AG04449 (cell line): ENCODE measurements around the gene METTL23.
"Not testable (repeated sequence)": the region's sequence is repeated elsewhere in the genome, so short reads cannot be mapped to it uniquely, and the experiment has no call there.

Experiments
- CTCF ChIA-PET: fragments of 350-600 bp; formaldehyde crosslinking; extraction: SDS; loops from one replicate; lab custom pipeline; 2021; ENCODE audit warnings: antibody characterized with exemption; lab: Yijun Ruan, JAX
- POLR2A ChIA-PET: fragments of 400-600, 350-600 bp; formaldehyde crosslinking; extraction: SDS; loops from one replicate; lab custom pipeline; 2020; ENCODE audit warnings: antibody characterized with exemption, inconsistent platforms; lab: Yijun Ruan, JAX
- DNase-seq: peaks from one replicate; pipeline ENCODE4 v3.0.0-alpha.2; 2010; ENCODE audit warnings: low read depth, low spot score
- H3K4me3 ChIP-seq: 2 replicates; pipeline ENCODE4 v1.5.1; 2011; ENCODE audit warnings: low read depth, mild to moderate bottlenecking, control low read depth, low read length
- TF ChIP-seq, protein P1 (sequence below): IDR thresholded peaks from one replicate; pipeline ENCODE4 v1.5.1; 2011; ENCODE audit warnings: mild to moderate bottlenecking, moderate library complexity, low read length, control low read depth, inconsistent platforms; ENCODE audit not compliant: insufficient read depth; ENCODE audit errors: missing control alignments

The METTL23 gene

DNA sequence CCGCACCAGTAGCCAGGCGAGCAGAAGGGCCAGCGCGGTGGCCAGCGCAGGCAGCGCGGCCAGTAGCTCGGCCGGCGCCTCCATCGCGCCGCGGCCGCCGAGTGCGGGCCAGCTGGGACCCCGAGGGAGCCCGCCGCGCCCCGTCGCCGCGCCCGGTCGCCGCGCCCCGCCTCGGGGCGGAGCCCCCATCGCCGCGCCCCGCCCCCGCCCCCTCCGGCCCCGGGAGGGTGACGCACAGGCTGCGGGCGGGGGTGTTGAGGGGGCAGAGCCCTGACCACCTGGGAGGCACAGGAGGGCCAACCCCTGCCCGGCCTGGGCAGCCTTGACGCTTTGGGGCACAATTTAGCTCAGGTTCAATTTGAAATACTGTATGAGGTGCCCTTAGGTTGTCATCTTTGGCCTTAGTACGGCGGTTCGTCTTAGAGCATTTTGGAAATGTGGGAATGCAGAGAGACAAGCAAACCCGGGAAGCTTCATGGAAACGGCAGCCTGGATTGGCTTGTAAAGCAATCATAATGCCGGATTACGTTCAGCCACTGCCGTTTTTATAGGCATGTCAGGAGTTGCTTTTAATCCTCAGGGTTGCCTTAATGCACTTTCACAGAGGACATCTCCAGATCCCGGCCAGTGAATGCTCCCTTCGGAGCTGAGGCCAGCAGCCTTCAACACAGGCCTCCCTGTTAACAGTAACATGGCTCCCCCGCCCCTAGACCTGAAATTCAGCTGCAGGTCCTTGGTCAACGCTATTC lies 15.6 kb upstream of the METTL23 start, which contains the start of gene MXRA7:
MXRA7 (minus strand) TSS at position 103 of the 749 bp plus-strand sequence; CDS start at position 84, 19 bp downstream.
- peak within 1 kb of the TSS; percentile 92 for H3K4me3 ChIP-seq
- ChIA-PET POLR2A (interaction anchor here (1.3 to 1.6 kb wide), 2 partner anchors 26 to 153 kb away, joined by 3 to 5 read pairs; partner anchors contain the start of gene SRSF2), CTCF (interaction anchor here (0.6 to 1.5 kb wide), 7 partner anchors 17 to 431 kb away, joined by 3 to 6 read pairs (median 3); no protein-coding TSS in a partner anchor)
- no peak for DNase-seq
- TF ChIP-seq, protein P1, sequence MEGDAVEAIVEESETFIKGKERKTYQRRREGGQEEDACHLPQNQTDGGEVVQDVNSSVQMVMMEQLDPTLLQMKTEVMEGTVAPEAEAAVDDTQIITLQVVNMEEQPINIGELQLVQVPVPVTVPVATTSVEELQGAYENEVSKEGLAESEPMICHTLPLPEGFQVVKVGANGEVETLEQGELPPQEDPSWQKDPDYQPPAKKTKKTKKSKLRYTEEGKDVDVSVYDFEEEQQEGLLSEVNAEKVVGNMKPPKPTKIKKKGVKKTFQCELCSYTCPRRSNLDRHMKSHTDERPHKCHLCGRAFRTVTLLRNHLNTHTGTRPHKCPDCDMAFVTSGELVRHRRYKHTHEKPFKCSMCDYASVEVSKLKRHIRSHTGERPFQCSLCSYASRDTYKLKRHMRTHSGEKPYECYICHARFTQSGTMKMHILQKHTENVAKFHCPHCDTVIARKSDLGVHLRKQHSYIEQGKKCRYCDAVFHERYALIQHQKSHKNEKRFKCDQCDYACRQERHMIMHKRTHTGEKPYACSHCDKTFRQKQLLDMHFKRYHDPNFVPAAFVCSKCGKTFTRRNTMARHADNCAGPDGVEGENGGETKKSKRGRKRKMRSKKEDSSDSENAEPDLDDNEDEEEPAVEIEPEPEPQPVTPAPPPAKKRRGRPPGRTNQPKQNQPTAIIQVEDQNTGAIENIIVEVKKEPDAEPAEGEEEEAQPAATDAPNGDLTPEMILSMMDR: no peak

DNA sequence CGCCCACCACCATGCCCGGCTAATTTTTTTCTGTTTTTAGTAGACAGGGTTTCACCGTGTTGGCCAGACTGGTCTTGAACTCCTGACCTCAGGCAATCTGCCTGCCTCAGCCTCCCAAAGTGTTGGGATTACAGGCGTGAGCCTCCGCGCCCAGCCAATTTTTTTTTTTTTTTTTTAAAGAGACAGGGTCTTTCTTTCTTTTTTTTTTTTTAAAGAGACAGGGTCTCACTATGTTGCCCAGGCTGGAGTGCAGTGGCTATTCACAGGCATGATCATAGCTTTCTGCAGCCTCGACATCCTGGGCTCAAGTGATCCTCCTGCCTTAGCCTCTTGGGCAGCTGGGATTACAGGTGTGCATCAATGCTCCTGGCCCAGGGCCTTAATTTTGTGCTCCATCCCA lies 14.3 kb upstream of the METTL23 start:
- ChIA-PET CTCF (interaction anchor here (1.2 to 6.9 kb wide), 5 partner anchors 15 to 206 kb away, joined by 3 to 41 read pairs (median 4); no protein-coding TSS in a partner anchor), POLR2A (interaction anchor here (0.6 to 1.6 kb wide), 3 partner anchors 22 to 154 kb away, joined by 3 to 5 read pairs (median 3); no protein-coding TSS in a partner anchor)
- not testable (repeated sequence) for DNase-seq, H3K4me3 ChIP-seq

DNA sequence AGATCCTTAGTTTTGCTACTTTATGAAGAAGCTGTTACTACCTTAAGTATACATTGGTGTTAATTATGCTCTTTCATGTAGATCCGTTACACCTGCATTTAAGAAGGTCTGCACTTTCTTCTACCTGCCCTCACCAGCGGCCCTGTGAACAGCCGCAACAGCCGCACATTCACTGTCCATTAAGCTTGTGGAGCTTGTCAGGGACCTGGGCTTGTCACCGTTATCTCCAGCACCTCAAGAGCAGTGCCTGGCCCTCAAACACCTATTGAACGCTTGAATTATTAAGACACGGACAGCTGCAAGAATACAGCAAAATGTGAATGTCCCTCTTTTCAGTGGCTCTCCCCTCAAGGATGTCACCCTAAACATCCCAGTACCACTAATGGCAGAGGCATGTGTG lies 12.9 kb upstream of the METTL23 start:
- ChIA-PET POLR2A (interaction anchor here (1.0 kb wide), 1 partner anchor 42 kb away, joined by 3 read pairs; no protein-coding TSS in a partner anchor), CTCF (interaction anchor here (0.6 to 6.9 kb wide), 24 partner anchors 11 to 255 kb away, joined by 3 to 74 read pairs (median 6); partner anchors contain the start of genes JMJD6, METTL23 and MFSD11)
- DNase-seq: no peak
- TF ChIP-seq, protein P1: no peak
- no peak overlapping the region for H3K4me3 ChIP-seq

DNA sequence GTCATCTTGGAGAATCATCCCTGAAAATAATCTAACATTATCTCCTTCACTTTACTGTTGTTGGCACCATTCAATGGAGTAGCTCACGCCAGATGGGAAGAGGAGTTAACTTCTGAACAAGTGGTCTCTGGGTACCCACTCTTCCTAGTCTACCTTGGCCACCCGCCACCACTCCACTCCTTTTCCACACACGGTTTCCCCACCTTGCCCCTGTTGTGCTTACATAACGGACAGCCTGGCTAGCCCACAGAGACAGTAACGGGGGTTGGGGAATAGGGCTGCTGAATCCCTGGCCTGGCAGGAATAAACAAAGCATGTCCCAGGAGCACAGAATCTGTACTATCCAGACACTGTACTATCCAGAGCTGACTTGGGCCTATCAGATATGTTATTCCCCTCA lies 12.3 kb upstream of the METTL23 start:
- no peak for DNase-seq
- POLR2A ChIA-PET: no interaction called here
- CTCF ChIA-PET: interaction anchor here (0.7 to 6.9 kb wide), 30 partner anchors 8 to 352 kb away, joined by 3 to 74 read pairs (median 5); partner anchors contain the start of genes JMJD6, METTL23 and MFSD11
- TF ChIP-seq, protein P1: no peak
- H3K4me3 ChIP-seq: no peak overlapping the region

DNA sequence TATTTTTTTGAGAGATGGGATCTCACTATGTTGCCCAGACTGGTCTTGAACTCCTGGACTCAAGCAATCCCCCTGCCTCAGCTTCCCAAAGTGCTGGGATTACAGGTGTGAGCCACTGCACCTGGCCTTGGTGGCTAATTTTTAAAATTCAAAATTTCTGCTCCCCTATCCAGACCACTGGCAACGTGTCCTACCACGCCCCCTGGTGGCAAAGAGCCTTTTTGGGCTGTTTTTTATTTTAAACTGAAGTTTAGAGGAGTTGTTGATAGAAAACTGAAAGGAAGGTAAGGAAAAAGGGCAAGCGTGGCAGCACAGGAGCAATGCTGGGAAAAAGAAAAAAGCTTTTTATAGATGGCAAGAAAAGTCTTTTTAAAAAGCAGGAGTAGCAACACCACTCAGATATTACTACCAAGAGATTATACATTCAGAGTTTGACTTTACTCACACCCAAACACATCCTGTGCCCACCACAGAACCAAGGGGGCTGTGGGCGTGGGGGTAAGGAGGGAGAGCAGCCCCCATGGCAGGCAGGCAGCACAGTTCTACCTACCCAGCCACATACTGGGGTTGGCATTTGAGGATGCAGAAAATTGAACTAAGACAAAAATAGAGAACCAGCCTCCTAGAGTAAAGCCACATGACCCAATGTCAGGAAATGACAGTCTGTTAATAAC lies 11.7 kb upstream of the METTL23 start:
- TF ChIP-seq, protein P1: peak; percentile 61
- DNase-seq: no peak
- CTCF ChIA-PET: interaction anchor here (0.8 to 6.9 kb wide), 29 partner anchors 8 to 352 kb away, joined by 3 to 74 read pairs (median 5); partner anchors contain the start of genes JMJD6, METTL23 and MFSD11
- no peak overlapping the region for H3K4me3 ChIP-seq
- POLR2A ChIA-PET: no interaction called here

DNA sequence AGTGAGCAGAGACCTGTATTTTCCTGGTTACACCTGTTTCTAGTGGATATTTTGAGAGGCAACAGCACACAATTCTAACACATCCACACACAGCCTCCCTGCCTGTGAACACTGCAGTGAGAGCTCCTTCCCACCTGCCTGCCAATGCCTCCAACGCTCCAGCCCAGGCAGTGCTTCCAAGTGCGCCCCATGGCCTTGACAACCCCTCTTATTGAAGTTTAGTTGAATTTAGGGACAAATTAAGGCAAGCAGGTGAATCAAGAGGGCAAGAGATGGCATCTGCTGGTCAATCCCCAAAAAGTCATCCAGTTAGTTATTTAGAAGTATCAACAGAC lies 11.2 kb upstream of the METTL23 start:
- no peak for DNase-seq
- POLR2A ChIA-PET: interaction anchor here (2.0 to 2.7 kb wide), 2 partner anchors 10 to 21 kb away, joined by 27 to 28 read pairs; partner anchors contain the start of genes JMJD6, METTL23, MFSD11 and SRSF2
- H3K4me3 ChIP-seq: no peak overlapping the region
- CTCF ChIA-PET: interaction anchor here (0.8 to 6.9 kb wide), 24 partner anchors 10 to 351 kb away, joined by 3 to 74 read pairs (median 6); partner anchors contain the start of genes JMJD6, METTL23 and MFSD11
- TF ChIP-seq, protein P1: no peak
